Keratinocyte (primary cell): ENCODE data around the gene FAM25G. TPM values are rescaled to one million over a fixed set of nuclear protein-coding genes. Genes with fewer than 3 reads are reported as not detected.

ENCODE experiments used
- DNase-seq: peaks from one replicate; pipeline ENCODE4 v3.0.0-alpha.2; 2011; ENCODE audit warnings: low read depth, missing footprints, low spot score
- FAIRE-seq: peaks from 2 replicates; lab custom pipeline; 2011; peaks lifted over from hg19 to GRCh38; lab: Jason Lieb, UNC
- H2AFZ ChIP-seq: 2 replicates; pipeline ENCODE4 v1.6.0; 2012; ENCODE audit warnings: low read length, control low read depth, inconsistent platforms; ENCODE audit not compliant: control insufficient read depth
- H3K27ac ChIP-seq: 2 replicates; pipeline ENCODE4 v1.5.1; 2011; ENCODE audit warnings: low read length; ENCODE audit not compliant: control insufficient read depth, insufficient read depth
- H3K27me3 ChIP-seq: 3 replicates; pipeline ENCODE4 v1.6.0; 2011; ENCODE audit warnings: low read length; ENCODE audit not compliant: control insufficient read depth, insufficient read depth; ENCODE audit errors: extremely low read depth
- H3K36me3 ChIP-seq, 2 experiments: 2 replicates in 1 of 2; 3 replicates in 1 of 2; pipeline ENCODE4 v1.5.1; 2011; ENCODE audit warnings: low read length in 2 of 2, mild to moderate bottlenecking in 1 of 2; ENCODE audit not compliant: control insufficient read depth in 2 of 2, insufficient read depth in 2 of 2; ENCODE audit errors: extremely low read depth in 1 of 2
- H3K4me1 ChIP-seq: 3 replicates; pipeline ENCODE4 v1.5.1; 2011; ENCODE audit warnings: low read length; ENCODE audit not compliant: control insufficient read depth, insufficient read depth; ENCODE audit errors: extremely low read depth
- H3K4me2 ChIP-seq: 3 replicates; pipeline ENCODE4 v1.6.0; 2011; ENCODE audit warnings: low read depth, low read length; ENCODE audit not compliant: control insufficient read depth, insufficient read depth; ENCODE audit errors: extremely low read depth
- H3K4me3 ChIP-seq, 3 experiments: fragments of 200-600 bp in 1 of 3; sonication (generic) in 1 of 3; 2 replicates in 2 of 3; 3 replicates in 1 of 3; pipeline ENCODE4 v1.5.1; 2011 to 2016; ENCODE audit warnings: low read length in 3 of 3, mild to moderate bottlenecking in 3 of 3, control low read depth in 2 of 3, inconsistent platforms in 1 of 3, low read depth in 1 of 3, mixed read lengths in 1 of 3, mixed run types in 1 of 3, moderate library complexity in 1 of 3; ENCODE audit not compliant: control insufficient read depth in 2 of 3, insufficient read depth in 2 of 3; ENCODE audit errors: extremely low read depth in 1 of 3
- H3K79me2 ChIP-seq: 2 replicates; pipeline ENCODE4 v1.6.0; 2012; ENCODE audit warnings: low read length; ENCODE audit not compliant: control insufficient read depth, insufficient read depth
- H3K9ac ChIP-seq: 3 replicates; pipeline ENCODE4 v1.6.0; 2011; ENCODE audit warnings: low read length; ENCODE audit not compliant: control insufficient read depth, insufficient read depth; ENCODE audit errors: extremely low read depth
- H3K9me1 ChIP-seq: 3 replicates; pipeline ENCODE4 v1.6.0; 2011; ENCODE audit warnings: low read length; ENCODE audit not compliant: control insufficient read depth, insufficient read depth; ENCODE audit errors: extremely low read depth
- H3K9me3 ChIP-seq: 2 replicates; pipeline ENCODE4 v1.5.1; 2012; ENCODE audit warnings: low read depth, low read length; ENCODE audit not compliant: control insufficient read depth
- H4K20me1 ChIP-seq: 3 replicates; pipeline ENCODE4 v1.6.0; 2011; ENCODE audit warnings: low read length; ENCODE audit not compliant: control insufficient read depth, insufficient read depth; ENCODE audit errors: extremely low read depth
- CTCF ChIP-seq, 3 experiments: IDR thresholded peaks in 1 of 3; conservative IDR thresholded peaks in 1 of 3; optimal IDR thresholded peaks in 1 of 3; 2 replicates in 2 of 3; 3 replicates in 1 of 3; pipeline versions ENCODE3 to v1.5.1; 2011; ENCODE audit warnings: low read length in 3 of 3, mild to moderate bottlenecking in 3 of 3, moderate library complexity in 2 of 3, control low read depth in 1 of 3, inconsistent platforms in 1 of 3; ENCODE audit not compliant: insufficient read depth in 2 of 3; ENCODE audit errors: extremely low read depth in 1 of 3
- EZH2 ChIP-seq: IDR thresholded peaks from one replicate; pipeline ENCODE4 v1.6.1; 2012; ENCODE audit warnings: inconsistent platforms, mild to moderate bottlenecking, low read length, moderate library complexity
- dilution Hi-C: fragments of 300-500 bp; cut with MboI; formaldehyde crosslinking; loops from one replicate; pipeline ENCODE4 v1.7.0; 2020; ENCODE audit warnings: low sequenced_read_pairs; ENCODE audit not compliant: extremely low pct_ligation_motif_present
- polyA plus RNA-seq, 5 experiments: library from polyadenylated mRNA; depleted of rRNA in 3 of 5; stranded (reverse) in 3 of 5; stranded (forward) in 1 of 5; unstranded in 1 of 5; fragments of >200 nt; gene quantifications; 1 replicate in 1 of 5; 2 replicates in 3 of 5; 3 replicates in 1 of 5; pipeline versions ENCODE4 v1.2.1 to v1.2.3, GENCODE V29; 2011 to 2012; ENCODE audit warnings: missing spikeins in 2 of 5, low read depth in 1 of 5, low replicate concordance in 1 of 5

FAM25G gene
- polyA plus RNA-seq, 1 donor (not counting 4 experiments of a cell fraction or from before 2014, with no cell fraction given) = 10.6 TPM

GRCh38 chr10:47444047-47444446 is 47.5 kb downstream of the FAM25G start:
- no peak for TF ChIP-seq EZH2
- TF ChIP-seq CTCF (optimal IDR thresholded peaks at IDR 0.05 in 1 of 3, IDR thresholded peaks at IDR 0.05 in 1 of 3, conservative IDR thresholded peaks at IDR 0.05 in 1 of 3; ENCODE audit: extremely low read depth in 1 of 3, insufficient read depth in 2 of 3, low read length in 3 of 3) = no peak
- H3K36me3 ChIP-seq = no peaks in the 10 kb centered on the region
- H3K9ac ChIP-seq = no peak overlapping the region
- no peak overlapping the region for H3K27ac ChIP-seq
- H3K4me2 ChIP-seq = no peak overlapping the region
- no peaks in the 10 kb centered on the region for H3K79me2 ChIP-seq
- H3K9me1 ChIP-seq = no peaks in the 10 kb centered on the region
- peaks cover 3% of the 10 kb centered on the region for H3K9me3 ChIP-seq
- DNase-seq = no peak
- no peaks in the 10 kb centered on the region for H4K20me1 ChIP-seq
- dilution Hi-C loops = no loop called here
- H3K4me1 ChIP-seq = no peaks in the 10 kb centered on the region
- H3K4me3 ChIP-seq = no peak overlapping the region
- H2AFZ ChIP-seq = no peak overlapping the region
- H3K27me3 ChIP-seq = no peaks in the 10 kb centered on the region
- FAIRE-seq = no peak

GRCh38 chr10:47443145-47443544 is 48.4 kb downstream of the FAM25G start:
- Histone ChIP-seq H2AFZ (no peak overlapping the region), H3K27ac (no peak overlapping the region), H3K4me1 (no peaks in the 10 kb centered on the region), H3K4me2 (no peak overlapping the region), H3K36me3 (no peaks in the 10 kb centered on the region), H3K9ac (no peak overlapping the region), H3K9me1 (no peaks in the 10 kb centered on the region), H3K27me3 (no peaks in the 10 kb centered on the region), H4K20me1 (no peaks in the 10 kb centered on the region), H3K4me3 (no peak overlapping the region), H3K9me3 (peaks cover 3% of the 10 kb centered on the region), H3K79me2 (no peaks in the 10 kb centered on the region)
- DNase-seq = no peak
- TF ChIP-seq CTCF (optimal IDR thresholded peaks at IDR 0.05 in 1 of 3, IDR thresholded peaks at IDR 0.05 in 1 of 3, conservative IDR thresholded peaks at IDR 0.05 in 1 of 3; ENCODE audit: extremely low read depth in 1 of 3, insufficient read depth in 2 of 3, low read length in 3 of 3) (no peak), EZH2 (no peak)
- no peak for FAIRE-seq
- dilution Hi-C loops = no loop called here
